GM12878 (cell line): Measurements from ENCODE around the gene URI1. TPM values are rescaled to one million over a fixed set of nuclear protein-coding genes. Genes with fewer than 3 reads are reported as not detected.

Source experiments
- ATAC-seq: fragments of 200-7000 bp; cut with Tn5 transposase; 3 replicates; pipeline ENCODE4 v1.9.1; 2020; ENCODE audit warnings: mild to moderate bottlenecking, moderate library complexity
- BruUV-seq: library from RNA; stranded (reverse); fragments of 400-500 nt; replicated peaks from 2 replicates; lab custom pipeline; 2021; lab: Mats Ljungman, UMichigan
- CTCF ChIA-PET: fragments of 300-600 bp; sonication (Branson Sonifier 250); formaldehyde crosslinking; extraction: SDS; loops from one replicate; lab custom pipeline; 2021; ENCODE audit warnings: inconsistent platforms; lab: Yijun Ruan, JAX
- POLR2A ChIA-PET: fragments of 350-600 bp; formaldehyde crosslinking; extraction: SDS; loops from one replicate; lab custom pipeline; 2021; ENCODE audit warnings: inconsistent platforms; lab: Charles Lee
- RAD21 ChIA-PET: fragments of 300-600 bp; sonication (Branson Sonifier 250); formaldehyde crosslinking; loops from one replicate; lab custom pipeline; 2023; ENCODE audit warnings: antibody characterized with exemption; ENCODE audit not compliant: unreplicated experiment; lab: Charles Lee
- SMC1A ChIA-PET: fragments of 300-600 bp; sonication (Branson Sonifier 250); formaldehyde crosslinking; loops from one replicate; lab custom pipeline; 2023; ENCODE audit not compliant: unreplicated experiment, uncharacterized antibody; lab: Charles Lee
- DNase-seq: peaks from one replicate; pipeline ENCODE4 v3.0.0-alpha.2; 2011; ENCODE audit warnings: low read depth, low spot score
- FAIRE-seq: peaks from 3 replicates; lab custom pipeline; 2011; peaks lifted over from hg19 to GRCh38; lab: Jason Lieb, UNC
- H2AFZ ChIP-seq: 2 replicates; pipeline ENCODE4 v1.6.0; 2011; ENCODE audit warnings: low read depth, low read length, control low read depth; ENCODE audit not compliant: control insufficient read depth
- H3K27ac ChIP-seq: 2 replicates; pipeline ENCODE4 v1.5.1; 2011; ENCODE audit warnings: control low read depth; ENCODE audit not compliant: control insufficient read depth, insufficient read depth
- H3K27me3 ChIP-seq, 2 experiments: replicated peaks in 1 of 2; 2 replicates each; pipeline versions ENCODE4 v1.6.0 to v1.6.1; 2011; ENCODE audit warnings: low read length in 1 of 2; ENCODE audit not compliant: control insufficient read depth in 2 of 2, insufficient read depth in 2 of 2
- H3K36me3 ChIP-seq, 2 experiments: 2 replicates each; pipeline ENCODE4 v1.5.1; 2011; ENCODE audit warnings: low read length in 1 of 2; ENCODE audit not compliant: control insufficient read depth in 2 of 2, insufficient read depth in 2 of 2
- H3K4me1 ChIP-seq: 2 replicates; pipeline ENCODE4 v1.6.1; 2011; ENCODE audit warnings: mild to moderate bottlenecking, low read length, moderate library complexity, mixed read lengths; ENCODE audit not compliant: control insufficient read depth, insufficient read depth
- H3K4me2 ChIP-seq: 2 replicates; pipeline ENCODE4 v1.6.0; 2011; ENCODE audit warnings: control low read depth; ENCODE audit not compliant: control insufficient read depth, insufficient read depth
- H3K4me3 ChIP-seq: fragments of 200-600 bp; sonication (generic); 2 replicates; pipeline ENCODE4 v1.5.1; 2016
- H3K79me2 ChIP-seq: 2 replicates; pipeline ENCODE4 v1.6.0; 2011; ENCODE audit warnings: low read length; ENCODE audit not compliant: control insufficient read depth, insufficient read depth
- H3K9ac ChIP-seq: 2 replicates; pipeline ENCODE4 v1.8.0; 2011; ENCODE audit warnings: low read length, control low read depth, mixed read lengths; ENCODE audit not compliant: control insufficient read depth, insufficient read depth
- H3K9me3 ChIP-seq: replicated peaks from 3 replicates; pipeline ENCODE4 v1.5.1; 2011; ENCODE audit warnings: mild to moderate bottlenecking, low read length; ENCODE audit not compliant: control insufficient read depth, insufficient read depth
- H4K20me1 ChIP-seq: 2 replicates; pipeline ENCODE4 v1.6.0; 2011; ENCODE audit not compliant: control insufficient read depth, insufficient read depth
- BRCA1 ChIP-seq: IDR thresholded peaks from 2 replicates; pipeline ENCODE4 v1.6.1; 2011; ENCODE audit warnings: low read depth, low read length, improper control_type of control experiment
- E2F4 ChIP-seq: IDR thresholded peaks from 2 replicates; pipeline ENCODE4 v1.6.1; 2012; ENCODE audit warnings: low read depth, low read length, improper control_type of control experiment
- KAT2A ChIP-seq: conservative IDR thresholded peaks from 2 replicates; pipeline ENCODE4 v1.6.1; 2011; ENCODE audit warnings: low read depth, low read length; ENCODE audit not compliant: control insufficient read depth
- POU2F2 ChIP-seq: IDR thresholded peaks from 3 replicates; pipeline ENCODE4 v1.6.1; 2011; ENCODE audit warnings: low read depth, mild to moderate bottlenecking, low read length, borderline replicate concordance
- SREBF1 ChIP-seq: IDR thresholded peaks from 2 replicates; pipeline ENCODE4 v1.6.1; 2012; ENCODE audit warnings: mild to moderate bottlenecking, low read length
- STAT3 ChIP-seq: IDR thresholded peaks from 2 replicates; pipeline ENCODE4 v1.6.1; 2011; ENCODE audit warnings: low read depth, low read length, improper control_type of control experiment
- ZNF24 ChIP-seq: fragments of 450-650 bp; IDR thresholded peaks from 2 replicates; pipeline ENCODE4 v1.6.1; 2017; ENCODE audit warnings: antibody characterized with exemption, mild to moderate bottlenecking
- WGBS: methylation state at CpG from one replicate; pipeline ENCODE4 v1.1.6; 2016; ENCODE audit warnings: low lambda C conversion rate; ENCODE audit not compliant: insufficient replicate concordance, insufficient coverage; ENCODE audit errors: missing lambda C conversion rate; 5-methylcytosine and 5-hydroxymethylcytosine counted together
- in situ Hi-C: fragments of 300-500 bp; cut with MboI; formaldehyde crosslinking; loops from 9 replicates; pipeline ENCODE4 v1.14.3; 2018; ENCODE audit warnings: mixed read lengths
- intact Hi-C: fragments of 100-400 bp; cut with micrococcal nuclease; formaldehyde crosslinking; loops from one replicate; pipeline ENCODE4 v1.14.2; 2022; ENCODE audit not compliant: unreplicated experiment
- polyA plus RNA-seq, 11 experiments: library from polyadenylated mRNA; depleted of rRNA in 4 of 11; unstranded in 6 of 11; stranded (reverse) in 5 of 11; fragments of >200 nt; fragmentation: Nextera tagmentation in 4 of 11; fragmentation: Illumina TruSeq in 1 of 11; extraction: Ambion mirVana in 4 of 11; extraction: Trizol in 1 of 11; gene quantifications; 1 replicate in 1 of 11; 2 replicates in 10 of 11; pipeline versions ENCODE4 v1.2.1 to v1.2.3, GENCODE V29; 2011 to 2016; ENCODE audit warnings: inconsistent platforms in 2 of 11, missing spikeins in 2 of 11, low read depth in 1 of 11
- total RNA-seq, 4 experiments: library from RNA; depleted of rRNA in 3 of 4; stranded (reverse); fragments of >200 nt in 3 of 4; fragmentation: Illumina TruSeq in 1 of 4; extraction: Trizol in 1 of 4; gene quantifications; 2 replicates each; pipeline versions ENCODE4 v1.2.1 to v1.2.3, GENCODE V29; 2013 to 2021

The URI1 gene
- total and polyA plus RNA-seq, 10 of the 15 experiments (the other 5 are each of a cell fraction or from before 2014, with no cell fraction given), result 15.2 to 94.2 (median 47.9) TPM

GRCh38 chr19:30063650-30064347, 121.8 kb downstream of the URI1 start:
- H3K4me1 ChIP-seq, result no peaks in the 10 kb centered on the region
- POLR2A ChIA-PET, result no interaction called here
- no peak overlapping the region for H3K4me2 ChIP-seq
- SMC1A ChIA-PET, result no interaction called here
- CTCF ChIA-PET, result no interaction called here
- FAIRE-seq (no peak), ATAC-seq (no peak), DNase-seq (no peak)
- H2AFZ ChIP-seq, result no peak overlapping the region
- RAD21 ChIA-PET, result no interaction called here
- BruUV-seq, result no TSS peak
- no peak overlapping the region for H3K27ac ChIP-seq
- no peaks in the 10 kb centered on the region; the same call in 1 of the 2 replicates for H4K20me1 ChIP-seq
- H3K4me3 ChIP-seq, result no peak overlapping the region
- intact Hi-C loops, result no loop called here
- no peaks in the 10 kb centered on the region for H3K9me3 ChIP-seq
- no peaks in the 10 kb centered on the region; a peak in 2 of 4 replicates for H3K27me3 ChIP-seq
- 34% methylated on average over 13 of the region's 13 CpGs for WGBS
- no peaks in the 10 kb centered on the region for H3K79me2 ChIP-seq
- no peak overlapping the region for H3K9ac ChIP-seq
- in situ Hi-C loops, result no loop called here
- no peaks in the 10 kb centered on the region for H3K36me3 ChIP-seq
- TF ChIP-seq SREBF1, result no peak

GRCh38 chr19:30064348-30064699, 122.3 kb downstream of the URI1 start:
- Histone ChIP-seq H3K27ac (no peak overlapping the region), H3K9me3 (no peaks in the 10 kb centered on the region), H3K36me3 (no peaks in the 10 kb centered on the region), H3K4me3 (no peak overlapping the region), H3K79me2 (no peaks in the 10 kb centered on the region), H3K9ac (no peak overlapping the region), H3K27me3 (no peaks in the 10 kb centered on the region; a peak in 2 of 4 replicates), H4K20me1 (no peaks in the 10 kb centered on the region; the same call in 1 of the 2 replicates), H2AFZ (no peak overlapping the region), H3K4me2 (no peak overlapping the region), H3K4me1 (no peaks in the 10 kb centered on the region)
- ATAC-seq, result no peak
- RAD21 ChIA-PET, result no interaction called here
- SMC1A ChIA-PET, result no interaction called here
- no TSS peak for BruUV-seq
- DNase-seq, result no peak
- in situ Hi-C loops, result no loop called here
- FAIRE-seq, result no peak
- POLR2A ChIA-PET, result no interaction called here
- CTCF ChIA-PET, result no interaction called here
- 37% methylated on average over 19 of the region's 19 CpGs for WGBS
- intact Hi-C loops, result no loop called here
- TF ChIP-seq E2F4 (no peak), STAT3 (no peak), BRCA1 (no peak), KAT2A (no peak), ZNF24 (no peak), POU2F2 (no peak)
